NCI-H1048 (cell line): ENCODE measurements around the gene CALCR.
"Not testable (repeated sequence)": the region's sequence is repeated elsewhere in the genome, so short reads cannot be mapped to it uniquely, and the experiment has no call there.

Experiments used
- DNase-seq: peaks from one replicate; lab custom pipeline; 2025; lab: John Stamatoyannopoulos, UW

CALCR gene

DNA sequence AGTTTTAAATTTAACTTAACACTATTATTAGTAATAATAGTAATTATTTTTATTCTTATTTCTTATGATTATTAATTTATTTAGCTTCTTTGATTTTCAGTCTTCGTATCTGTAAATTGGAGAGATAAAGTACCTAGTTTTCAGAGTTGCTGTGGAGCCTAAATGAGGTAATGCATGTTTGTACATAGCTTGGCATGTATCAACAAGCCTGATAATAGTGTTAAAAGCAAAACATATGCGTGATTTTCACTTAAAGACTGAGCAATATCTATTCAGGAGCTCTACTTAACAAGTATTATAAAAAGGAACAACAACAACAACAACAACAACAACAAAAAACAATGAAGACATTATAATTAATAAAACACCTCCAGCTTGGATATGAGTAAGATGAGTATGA, 12.4 kb downstream of the CALCR start:
- no peak for DNase-seq

DNA sequence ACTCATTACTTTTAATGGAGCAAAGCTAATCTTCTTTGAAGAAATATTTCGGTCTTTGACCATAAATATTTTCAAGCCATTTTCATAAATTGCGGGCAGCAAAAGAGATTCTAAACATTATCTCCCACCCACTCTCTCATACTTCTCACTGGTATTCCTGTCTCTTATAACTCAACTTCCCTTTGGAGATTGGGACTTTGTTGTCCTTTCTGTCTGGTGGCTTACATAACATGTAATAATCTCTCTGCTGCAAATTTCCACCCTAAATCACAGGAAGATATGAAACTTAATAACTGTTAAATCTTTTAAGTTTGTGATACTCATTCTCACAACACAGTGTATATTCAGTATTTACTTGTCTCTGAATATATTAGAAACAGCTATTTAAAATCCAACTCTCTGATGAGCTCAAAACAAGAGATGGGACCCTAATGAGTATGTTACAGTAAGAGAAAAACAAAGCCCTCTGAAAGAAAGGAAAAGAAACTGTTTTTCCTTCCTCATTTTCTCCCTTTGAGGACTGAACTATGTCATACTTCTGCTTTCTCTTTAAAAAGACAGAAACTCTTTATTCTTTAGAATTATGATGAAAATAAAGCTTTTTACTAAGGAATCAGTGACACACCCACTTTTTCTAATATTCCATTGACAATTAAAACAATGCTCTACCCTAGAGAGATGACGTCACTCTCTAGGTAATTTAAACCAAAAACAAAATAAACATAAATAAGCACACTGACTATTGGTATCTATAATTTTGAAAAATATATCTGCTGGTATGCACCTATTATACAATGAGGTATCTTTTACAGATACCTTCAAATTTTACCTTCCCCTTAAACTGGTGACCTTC, 14.7 kb downstream of the CALCR start:
- DNase-seq = no peak

DNA sequence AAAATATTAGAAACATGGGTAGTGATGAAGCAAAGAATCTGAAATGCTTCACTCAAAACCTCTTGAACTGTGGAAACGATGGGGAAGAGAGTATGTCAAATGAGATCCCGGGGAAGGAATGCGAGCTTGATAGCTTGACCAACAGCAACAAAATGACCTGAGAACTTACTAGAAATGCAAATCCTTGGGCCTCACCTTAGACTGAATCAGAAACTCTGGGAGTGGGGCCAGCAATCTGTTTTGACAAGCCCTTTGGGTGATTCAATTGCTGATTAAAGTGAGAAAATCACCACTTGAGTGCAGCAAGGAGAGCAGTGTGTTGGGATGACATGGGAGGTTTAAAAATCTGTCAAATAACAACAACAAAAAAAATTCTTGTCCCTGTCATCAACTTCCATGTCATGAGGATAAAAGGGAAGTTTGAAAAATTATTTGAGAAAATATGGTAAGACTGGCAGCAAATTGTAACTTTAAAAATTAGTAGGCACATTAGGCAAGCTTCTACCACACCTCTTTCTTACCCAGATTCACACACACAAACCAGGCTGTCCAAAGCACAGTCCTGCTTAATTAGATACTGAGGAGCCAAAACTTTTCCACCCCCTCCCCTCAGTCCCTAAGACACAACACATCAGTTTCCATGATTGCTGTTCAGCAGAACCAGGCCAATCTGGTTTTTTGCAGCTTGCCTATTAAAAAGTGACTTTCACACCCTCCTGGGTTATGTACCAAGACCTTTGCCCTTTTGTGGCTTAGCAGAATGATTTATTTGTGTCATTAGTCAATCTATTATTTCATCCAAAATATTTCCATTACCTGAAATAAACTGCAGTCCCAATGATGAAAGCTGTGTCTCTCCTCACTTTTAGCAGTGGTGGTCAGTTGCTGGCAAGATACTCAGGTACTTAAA, 15.6 kb downstream of the CALCR start:
- DNase-seq = no peak

DNA sequence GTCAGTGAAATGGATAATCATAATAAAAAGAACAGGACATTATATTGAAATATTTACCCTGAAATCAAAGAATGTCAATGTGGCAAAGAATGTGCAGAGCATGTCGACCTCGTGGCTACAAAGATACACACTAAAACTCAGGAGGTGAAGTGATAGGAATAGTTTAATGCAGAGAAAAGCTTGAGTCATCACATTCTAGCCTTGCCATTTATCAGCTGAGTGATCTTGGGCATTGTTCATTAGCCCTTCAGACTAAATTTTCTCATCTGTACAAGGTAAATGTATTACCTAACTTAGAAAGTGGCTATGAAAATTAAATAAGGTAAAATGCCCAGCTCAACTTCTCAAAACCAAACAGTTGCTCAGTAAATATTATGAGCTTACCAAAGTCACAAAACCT, 22.6 kb downstream of the CALCR start:
- no peak for DNase-seq

DNA sequence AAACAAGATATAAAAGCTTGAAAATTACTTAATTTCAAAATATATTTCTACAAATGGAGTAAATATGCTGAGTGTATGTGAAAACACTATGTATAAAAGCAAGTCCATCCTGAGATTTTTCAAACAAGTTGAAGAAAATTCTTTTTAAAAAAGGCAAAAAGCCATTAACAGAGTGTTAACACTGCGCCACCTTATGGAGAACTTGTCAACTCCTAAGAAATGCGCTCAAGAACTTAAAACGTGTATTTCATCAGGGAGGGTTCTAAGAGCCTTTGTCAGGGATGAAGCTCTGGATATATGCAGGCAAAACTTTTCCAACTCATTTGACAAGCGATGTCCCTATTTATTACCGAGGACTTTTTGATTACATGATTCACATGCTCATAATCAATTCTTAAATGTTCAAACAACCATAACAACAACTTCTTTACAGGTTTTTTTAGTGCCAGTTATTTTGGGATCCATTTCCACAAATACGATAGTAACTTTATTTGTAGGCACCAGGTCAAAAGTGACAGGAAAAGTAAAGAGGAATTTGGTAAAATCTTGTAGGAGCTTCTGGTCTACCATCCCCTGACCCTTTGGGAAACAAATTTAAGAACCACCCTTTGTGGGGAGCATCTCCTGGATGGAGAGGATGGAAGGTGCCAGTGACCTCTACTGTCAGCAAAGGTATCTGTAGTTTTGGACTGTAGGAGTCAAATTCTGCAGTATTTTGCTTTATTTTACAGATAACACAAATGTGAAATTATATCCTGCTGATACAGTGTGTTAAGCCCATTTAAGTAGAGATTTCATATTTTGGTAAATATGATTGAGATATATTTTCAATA, 23.2 kb downstream of the CALCR start:
- DNase-seq = no peak

DNA sequence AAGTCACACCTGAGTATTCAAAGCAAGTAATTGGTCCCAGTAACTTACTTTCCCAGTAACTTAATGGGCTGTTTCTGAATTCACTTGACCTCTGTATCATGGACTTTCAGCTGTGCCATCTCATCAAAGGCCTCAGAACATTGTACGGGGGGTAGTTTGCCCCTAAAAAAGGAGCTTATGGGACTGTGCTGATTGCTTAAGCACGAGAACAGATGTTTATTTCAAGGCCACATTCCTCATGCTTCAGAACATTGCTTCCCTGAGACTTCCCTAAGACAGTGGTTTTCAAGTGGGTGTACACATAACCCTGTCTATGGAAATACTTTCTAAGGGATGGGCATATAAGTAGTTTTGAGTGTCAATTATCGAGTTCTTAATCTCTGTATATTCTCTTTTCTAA, 26.8 kb downstream of the CALCR start:
- no peak for DNase-seq

DNA sequence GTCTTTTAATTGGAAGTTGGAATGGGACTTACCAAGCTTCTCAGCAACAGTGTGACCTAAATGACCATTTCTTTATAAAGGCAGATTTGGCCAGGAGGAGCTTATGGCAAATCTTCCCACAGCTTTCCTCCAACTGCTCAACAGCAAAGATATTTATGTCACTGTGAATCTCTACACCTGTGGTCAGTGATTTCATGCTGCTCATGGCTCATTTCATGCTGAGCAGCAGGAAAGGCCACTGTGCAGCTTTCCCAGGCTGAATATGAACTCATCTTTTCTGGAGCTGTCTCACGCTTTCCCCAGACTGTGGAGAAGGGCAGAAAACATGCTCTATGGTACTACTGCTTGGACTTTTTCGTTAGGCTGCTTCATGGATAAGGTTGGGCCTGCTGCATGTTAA, 29.8 kb downstream of the CALCR start:
- no peak for DNase-seq

DNA sequence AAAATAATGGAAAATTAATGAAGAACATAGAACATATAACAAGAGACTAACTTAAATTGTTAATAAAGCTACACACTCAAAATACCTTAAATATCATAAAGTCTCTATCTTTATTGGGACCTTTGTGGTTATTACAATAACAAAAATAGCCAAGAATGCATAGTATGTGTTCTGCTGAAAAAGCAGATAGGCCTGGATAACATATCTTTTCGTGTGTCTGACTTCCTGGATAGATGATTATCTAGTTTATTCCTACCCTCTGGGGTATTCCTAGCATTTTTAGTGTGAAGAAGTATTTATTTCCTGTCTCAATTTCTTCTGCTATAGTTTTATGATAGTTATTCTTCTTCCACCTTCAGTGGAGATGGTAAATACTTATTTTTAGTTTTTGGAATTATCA, 36.5 kb downstream of the CALCR start:
- no peak for DNase-seq

DNA sequence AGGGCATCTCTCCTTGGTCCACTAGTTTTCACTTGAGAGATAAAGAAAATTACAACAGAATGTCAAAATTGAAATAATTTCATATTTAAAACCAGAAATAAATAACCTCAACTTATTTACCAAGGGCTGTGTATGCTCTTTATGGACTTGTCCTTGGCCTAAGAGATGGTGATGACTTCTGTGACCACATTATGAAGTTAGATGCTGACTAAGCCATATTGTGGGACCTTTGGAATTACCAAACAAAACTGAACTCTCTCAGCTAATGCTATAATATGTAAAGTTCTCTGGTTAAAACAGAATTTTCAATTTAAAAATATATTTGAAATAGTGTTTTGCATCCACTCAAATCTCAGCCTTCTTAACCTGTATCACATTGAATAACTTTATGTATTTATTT, 38.9 kb downstream of the CALCR start:
- DNase-seq = no peak

DNA sequence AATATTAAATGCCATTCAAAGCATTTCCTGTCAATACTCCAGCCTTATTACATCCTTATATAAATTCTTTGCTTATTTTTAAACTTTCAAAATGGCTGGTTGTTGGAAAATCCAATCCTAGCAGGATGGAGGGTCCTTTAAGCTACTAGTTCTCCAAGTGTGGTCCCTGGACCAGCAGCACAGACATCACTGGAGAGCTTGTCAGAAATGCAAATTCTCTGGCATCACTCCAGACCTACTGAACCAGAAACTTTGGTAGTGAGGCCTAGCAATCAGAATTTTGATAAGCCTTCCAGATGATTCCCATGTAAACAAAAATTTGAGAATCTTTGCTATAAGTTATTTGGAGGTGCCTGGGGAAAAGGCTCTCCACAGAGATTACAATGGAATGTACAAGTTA, 43.8 kb downstream of the CALCR start:
- no peak for DNase-seq

DNA sequence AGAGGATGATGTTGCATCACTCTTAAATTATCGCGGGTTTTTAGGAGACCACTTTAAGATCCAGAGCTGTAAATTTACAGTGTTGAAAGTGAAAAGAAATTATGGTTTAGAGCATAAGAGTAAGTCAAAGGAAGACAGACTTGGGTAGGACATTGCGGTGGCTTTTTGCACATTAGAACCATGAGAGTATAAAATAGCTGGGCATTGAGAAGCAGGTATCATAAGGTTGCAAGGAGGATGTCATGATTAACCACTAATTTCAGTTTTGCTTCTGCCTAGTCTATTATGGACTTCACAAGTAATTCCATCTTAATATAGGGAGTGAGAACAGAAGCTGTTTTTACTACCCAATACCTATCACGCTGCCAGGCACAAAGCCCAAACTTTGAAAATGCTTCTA, 57.7 kb downstream of the CALCR start:
- no peak for DNase-seq

DNA sequence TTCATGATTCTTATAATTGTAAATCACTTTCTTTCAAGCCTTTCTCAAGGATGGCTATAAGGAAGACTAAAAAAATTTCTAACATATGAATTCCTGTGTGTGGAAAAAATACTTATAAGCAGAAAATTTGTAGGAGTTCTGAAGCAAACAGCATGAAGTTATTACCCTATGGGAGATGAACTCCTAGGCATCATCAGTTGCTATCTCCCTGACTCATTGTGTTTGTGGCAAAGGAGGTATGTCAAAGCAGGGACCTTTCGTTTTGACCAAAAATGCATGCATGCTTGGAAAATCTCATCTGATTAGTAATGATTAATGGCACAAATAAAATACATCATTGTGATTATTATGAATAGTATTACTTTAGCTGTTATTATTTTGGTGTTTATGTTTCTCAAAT, 59.4 kb downstream of the CALCR start:
- DNase-seq = no peak

DNA sequence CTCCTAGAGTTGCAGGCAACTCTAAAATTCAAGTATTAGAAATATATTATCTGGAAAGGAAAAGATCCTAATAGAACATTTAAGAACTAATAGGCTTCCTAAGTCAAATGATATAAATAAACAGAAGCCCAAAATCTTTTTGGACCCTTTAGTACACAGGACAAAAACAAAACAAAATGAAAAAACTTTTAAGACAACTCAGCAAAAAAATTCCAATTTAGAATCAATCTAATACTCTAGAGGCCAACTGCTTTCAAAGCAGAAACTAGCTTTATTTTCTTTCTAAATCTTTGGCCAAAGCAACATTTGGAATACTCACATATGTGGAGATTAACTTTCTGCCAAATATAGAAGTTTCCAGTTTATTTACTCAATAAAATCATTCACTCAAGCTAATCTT, 65.2 kb downstream of the CALCR start:
- no peak for DNase-seq

DNA sequence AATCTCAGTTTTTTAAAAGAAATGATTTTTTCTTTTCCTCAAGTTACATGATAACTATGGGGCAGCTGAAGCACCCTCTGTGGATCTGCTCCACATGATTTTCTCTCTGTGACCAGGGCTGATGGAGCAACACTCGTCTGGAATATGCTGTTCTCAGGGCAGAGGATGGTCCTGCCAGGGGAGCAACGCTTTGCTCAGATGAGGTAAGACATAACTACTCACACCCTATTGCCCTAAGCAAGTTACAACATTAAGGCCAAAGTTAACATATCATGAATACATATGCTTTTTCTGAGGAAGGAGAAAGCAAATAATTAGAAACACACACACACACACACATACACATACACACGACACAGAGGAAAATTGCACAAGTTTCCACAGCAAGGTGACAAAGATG, 71.4 kb downstream of the CALCR start:
- DNase-seq = no peak

DNA sequence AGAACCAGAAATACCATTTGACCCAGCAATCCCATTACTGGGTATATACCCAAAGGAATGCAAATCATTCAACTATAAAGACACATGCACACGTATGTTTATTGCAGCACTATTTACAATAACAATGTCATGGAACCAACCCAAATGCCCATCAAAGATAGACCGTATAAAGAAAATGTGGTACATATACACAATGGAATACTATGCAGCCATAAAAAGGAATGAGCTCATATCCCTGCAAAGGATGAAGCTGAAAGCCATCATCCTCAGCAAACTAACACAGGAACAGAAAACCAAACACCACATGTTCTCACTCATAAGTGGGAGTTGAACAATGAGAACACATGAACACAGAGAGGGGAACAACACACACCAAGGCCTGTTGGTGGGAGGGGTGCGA, 82.7 kb downstream of the CALCR start:
- not testable (repeated sequence) for DNase-seq

DNA sequence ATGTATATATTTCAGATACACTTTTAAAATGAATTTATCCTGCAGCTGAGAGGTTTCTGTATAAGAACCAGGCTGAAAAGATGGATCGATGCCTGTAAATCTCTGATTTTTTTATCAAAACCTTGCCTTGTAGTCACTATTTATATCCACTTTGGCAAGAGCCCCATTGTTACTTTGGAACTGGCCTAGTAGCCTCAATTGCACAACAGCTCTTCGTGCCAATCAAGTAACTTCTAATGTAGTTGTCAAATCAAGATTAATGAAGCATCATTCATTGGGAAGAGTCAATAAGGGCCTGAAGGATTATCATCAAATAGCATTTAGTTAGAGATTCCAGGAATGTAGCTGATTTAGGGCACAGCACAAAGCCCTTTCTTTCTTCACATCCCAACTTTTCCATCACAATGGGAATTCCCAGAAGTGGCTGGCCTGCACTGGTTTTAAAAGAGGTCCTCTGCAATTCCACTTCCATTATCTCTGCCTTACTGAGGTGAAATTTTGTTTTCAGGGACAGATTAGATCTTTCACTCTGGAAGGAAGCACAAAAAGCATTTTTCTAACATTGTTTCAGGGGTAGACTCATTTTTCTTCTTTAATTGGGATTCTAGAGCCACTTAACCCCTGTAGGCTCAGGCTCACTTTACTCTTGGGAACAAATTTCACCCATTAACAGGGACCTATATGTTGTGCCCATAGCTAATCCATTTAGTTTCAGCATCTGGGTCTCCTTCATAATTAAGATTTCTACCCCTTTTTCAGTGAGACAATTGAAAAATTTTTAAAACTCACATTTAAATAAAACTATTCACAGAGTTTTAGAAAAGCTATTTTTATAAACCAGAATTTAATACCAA, 97.8 kb downstream of the CALCR start:
- DNase-seq = no peak

DNA sequence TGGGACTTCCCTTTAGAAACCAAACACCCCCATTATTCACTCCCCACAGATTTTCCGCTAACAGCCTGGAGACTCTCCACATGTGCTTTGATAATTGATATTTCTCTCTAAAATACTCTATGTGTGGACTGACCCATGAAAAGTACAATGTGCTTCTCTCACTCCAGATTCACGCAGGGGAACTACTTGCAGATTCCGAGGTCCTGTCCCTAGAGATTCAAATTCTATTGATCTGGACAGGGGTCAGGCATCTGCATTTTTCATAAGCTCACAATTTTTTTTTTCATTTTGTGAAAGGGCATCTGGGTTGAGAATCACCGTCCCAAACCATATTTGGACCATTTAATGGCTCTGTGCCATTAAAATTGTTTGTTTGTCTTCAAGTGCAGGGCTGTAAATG, 98.7 kb downstream of the CALCR start:
- no peak for DNase-seq

DNA sequence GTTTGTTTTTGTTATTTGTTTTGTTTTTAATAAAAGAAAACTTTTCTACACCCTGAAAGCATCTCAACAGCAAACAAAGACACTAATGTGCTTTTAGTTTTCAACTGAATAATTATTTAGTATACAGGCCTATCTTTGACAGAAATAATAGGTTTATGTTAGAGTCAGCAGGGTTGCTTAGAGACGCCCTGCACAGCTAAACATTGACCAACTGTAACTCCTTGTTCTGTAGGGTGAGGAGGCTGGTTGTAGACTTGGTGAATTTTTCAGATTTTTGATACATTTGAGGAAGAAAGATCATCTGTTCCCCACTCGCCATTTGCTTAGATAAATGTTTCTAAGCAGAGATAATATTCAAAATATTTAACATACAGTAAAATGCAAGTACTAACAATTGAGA, 103.1 kb downstream of the CALCR start:
- no peak for DNase-seq

DNA sequence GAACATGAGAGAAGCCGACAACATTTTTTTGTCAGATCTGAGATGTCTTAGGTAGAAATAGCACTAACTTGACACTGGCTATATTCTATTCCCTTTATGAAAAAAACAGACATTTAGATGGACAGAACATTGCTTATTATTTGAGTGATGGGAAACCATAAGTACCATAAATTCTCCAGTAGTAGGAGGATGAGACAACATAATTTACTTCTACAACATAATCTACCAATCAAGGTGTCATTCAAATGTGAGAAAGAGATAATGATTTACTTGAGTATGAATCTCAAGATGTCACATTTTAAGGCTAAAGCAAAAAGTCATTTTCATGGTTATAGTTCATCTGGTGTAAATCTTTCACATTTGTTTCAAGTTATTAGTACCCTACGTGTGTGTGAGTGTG, 110.8 kb downstream of the CALCR start:
- no peak for DNase-seq

DNA sequence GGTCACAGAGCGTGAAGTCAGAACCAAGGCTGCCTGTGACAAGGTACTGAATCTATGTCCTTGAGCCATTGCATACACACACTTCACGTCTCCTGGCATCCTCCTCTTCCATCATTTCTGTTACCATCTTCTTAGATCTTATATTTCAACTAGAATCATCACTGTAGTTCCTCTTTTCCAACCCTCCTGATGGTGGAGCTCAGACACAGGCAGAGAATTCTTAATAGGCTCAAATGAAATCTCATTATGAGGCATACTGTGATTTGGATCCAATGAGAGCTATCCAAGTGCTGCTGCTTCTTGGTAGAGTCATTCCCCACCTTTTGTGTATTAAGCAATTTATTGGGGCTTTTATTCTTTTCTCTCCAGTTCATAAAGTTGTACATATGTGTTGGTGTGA, 113.2 kb downstream of the CALCR start:
- DNase-seq = no peak

DNA sequence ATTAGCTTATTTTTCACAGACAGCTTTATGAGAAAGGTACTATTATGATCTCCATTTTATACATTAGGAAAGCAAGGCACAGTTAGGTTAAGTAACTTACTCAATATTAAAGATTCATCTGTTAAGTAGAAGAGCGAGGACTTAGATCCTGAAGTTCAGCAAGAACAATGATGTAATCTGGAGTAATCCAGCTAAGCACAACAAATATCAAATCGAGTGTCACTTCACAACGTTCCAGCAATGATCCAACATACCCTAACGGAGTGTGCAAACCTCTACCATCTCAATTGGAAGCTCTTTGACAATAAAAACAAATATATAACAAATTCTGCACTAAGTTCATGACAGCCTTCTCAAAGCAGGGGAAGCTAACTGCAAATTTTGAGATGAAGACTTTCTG, 121.3 kb downstream of the CALCR start:
- no peak for DNase-seq
